ENCODE results near the gene SMIM33.
"Not testable (repeated sequence)": the region's sequence is repeated elsewhere in the genome, so short reads cannot be mapped to it uniquely, and the experiment has no call there.

Gene SMIM33

GRCh38 chr5:139470821-139471300, at the start of gene SMIM33:
Gene SMIM33, plus strand, starts transcription at chr5:139471004. Its CDS starts 118 bp downstream, at chr5:139471122.
- DNase-seq = no peak

GRCh38 chr5:139422307-139422893, 48.4 kb upstream of the SMIM33 start:
- peak; percentile 27 for DNase-seq

DNA sequence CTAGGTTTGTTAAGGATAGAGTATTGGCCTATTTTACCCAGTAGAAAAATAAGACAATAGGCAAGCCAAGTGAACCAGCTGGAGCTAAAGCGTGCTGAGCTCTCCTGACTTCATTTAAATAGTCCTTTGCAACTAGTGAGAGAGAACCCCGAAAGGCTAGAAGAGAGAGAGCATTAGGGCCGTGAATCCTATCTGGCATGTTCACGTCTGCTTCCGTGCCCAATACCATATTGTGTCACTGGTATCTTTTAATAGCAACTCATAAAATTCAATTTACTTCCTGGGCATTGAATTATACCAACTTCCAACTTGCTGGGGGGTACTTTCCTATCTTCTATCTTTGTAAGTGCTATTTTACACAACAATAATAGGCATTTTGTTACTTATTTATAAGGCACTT, 45.3 kb upstream of the SMIM33 start:
- no peak for DNase-seq

GRCh38 chr5:139426203-139426885, 44.5 kb upstream of the SMIM33 start:
- no peak for DNase-seq

DNA sequence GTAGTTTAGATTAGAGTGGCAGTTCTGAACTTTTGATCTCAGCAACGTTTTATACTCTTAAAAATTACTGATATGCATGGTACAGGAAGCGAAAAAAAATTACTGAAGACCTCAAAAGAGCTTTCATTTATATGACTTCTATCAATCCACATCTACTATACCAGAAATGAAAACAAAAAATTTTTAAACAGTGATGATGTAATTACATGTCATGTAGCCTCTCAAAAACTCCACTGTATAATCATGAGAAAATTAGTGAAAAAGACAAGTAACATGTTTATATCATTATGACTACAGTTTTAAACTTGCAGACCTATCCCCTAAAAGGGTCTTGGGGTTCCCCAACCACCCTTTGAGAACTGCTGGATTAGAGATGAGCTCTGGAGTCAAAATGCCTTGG, 40.8 kb upstream of the SMIM33 start:
- no peak for DNase-seq

DNA sequence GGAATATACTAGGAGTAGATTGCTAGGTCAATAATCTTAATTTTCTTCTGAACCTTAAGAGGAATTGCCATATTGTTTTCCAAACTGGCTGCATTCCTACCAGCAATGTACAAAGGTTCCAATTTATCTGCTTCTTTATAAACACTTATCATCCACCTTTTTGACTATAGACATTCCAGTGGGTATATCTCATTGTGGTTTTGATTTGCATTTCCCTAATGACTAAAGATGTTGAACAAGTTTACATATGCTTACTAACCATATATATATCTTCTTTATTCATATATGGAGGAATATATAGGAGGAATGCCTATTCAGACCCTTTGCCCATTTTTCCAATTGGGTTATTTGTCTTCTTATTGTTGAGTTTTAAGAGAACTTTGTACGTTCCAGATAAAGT, 39.1 kb upstream of the SMIM33 start:
- no peak for DNase-seq

- DNase-seq = no peak
These were observed 35.1 kb upstream of the SMIM33 start for GRCh38 chr5:139435676-139436075.

DNA sequence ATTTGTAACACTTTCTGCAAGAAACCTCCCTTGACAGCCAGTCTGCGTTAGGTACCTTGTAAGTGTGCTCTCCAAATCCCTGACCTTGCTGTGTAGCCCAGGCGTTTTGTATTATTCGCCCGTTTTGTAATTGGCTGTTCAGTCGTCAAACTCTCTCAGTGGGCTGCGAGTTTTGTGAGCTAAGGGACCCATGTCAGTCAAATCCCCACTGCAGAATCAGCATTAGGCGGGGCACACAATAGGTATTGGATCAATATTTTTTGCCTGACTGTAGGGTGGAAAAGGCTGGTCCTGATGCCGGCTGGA, 32.1 kb upstream of the SMIM33 start:
- DNase-seq = no peak

GRCh38 chr5:139439013-139439903, 31.5 kb upstream of the SMIM33 start, which contains the start of gene DNAJC18:
Gene DNAJC18, minus strand, starts transcription at chr5:139439525. Its CDS starts 80 bp downstream, at chr5:139439445.
- peak; percentile 48 for DNase-seq

- DNase-seq = not testable (repeated sequence)
These were observed 30.4 kb upstream of the SMIM33 start for GRCh38 chr5:139440416-139440815.

DNA sequence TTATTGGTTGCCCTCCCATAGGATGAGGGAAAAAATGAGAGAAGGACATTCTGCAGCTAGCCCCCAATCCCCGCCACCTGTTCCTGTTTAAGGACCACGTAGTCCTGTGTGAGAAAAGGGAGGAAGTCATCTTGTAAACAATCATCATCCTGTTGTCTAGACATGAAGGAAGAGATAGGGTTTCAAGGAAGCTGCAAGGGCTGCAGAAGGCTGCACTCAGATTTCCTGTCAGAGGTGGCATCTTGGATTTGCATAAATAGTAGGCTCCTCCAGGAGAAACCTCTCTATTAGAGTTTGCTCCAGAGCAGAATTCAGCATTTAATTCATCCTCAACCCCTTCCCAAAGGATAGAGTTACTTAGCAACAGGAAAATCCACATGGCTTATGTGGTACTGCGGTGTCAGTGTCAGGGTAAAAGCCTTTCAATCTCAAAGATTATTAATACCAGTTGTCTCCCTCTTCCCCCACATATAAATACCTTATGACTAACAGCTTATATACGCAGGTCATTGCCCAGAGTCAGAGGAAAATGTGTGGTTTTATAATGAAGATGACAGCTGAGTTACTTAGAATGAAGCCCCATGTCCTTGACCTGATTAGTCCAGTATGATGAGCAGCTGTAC, 26.9 kb upstream of the SMIM33 start:
- no peak for DNase-seq

DNA sequence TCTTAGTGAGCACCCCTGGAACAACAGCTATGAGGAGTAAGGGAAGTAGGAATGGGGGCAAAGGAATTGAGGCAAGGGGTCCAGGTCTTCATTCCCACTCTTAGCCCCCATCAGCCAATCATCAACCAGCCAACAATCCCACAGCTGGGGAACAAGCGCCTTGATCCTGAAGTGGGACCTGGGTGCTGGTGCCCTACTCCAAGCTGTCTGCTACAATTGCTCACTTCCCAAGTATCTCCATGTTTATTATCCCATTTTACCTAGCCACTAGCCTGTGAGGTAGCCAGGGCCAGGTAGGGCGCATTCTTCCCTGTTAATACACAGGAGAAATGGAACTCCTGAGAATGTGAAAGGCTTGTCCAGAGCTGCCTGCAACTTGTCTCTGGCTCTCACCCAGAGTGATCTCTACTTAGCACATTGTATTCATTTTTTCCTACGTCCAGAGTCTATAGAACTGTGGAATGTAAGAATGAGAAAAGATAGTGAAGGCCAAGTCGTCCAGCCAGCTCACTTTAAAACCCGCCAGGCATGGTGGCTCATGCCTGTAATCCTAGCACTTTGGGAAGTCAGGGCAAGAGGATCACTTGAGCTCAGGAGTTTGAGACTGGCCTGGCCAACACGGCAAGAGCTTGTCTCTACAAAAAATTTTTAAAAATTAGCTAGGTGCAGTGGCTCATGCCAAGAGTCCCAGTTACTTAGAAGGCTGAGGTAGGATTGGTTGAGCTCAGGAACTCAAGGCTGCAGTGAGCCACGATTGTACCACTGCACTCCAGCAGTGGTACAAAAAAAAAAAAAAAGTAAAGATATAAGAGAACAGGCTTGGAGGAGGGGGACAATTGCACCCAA, 25.3 kb upstream of the SMIM33 start:
- no peak for DNase-seq

- no peak for DNase-seq
These were observed 23.6 kb upstream of the SMIM33 start for GRCh38 chr5:139446956-139447779.

GRCh38 chr5:139451176-139451575, 19.6 kb upstream of the SMIM33 start:
- no peak for DNase-seq

DNA sequence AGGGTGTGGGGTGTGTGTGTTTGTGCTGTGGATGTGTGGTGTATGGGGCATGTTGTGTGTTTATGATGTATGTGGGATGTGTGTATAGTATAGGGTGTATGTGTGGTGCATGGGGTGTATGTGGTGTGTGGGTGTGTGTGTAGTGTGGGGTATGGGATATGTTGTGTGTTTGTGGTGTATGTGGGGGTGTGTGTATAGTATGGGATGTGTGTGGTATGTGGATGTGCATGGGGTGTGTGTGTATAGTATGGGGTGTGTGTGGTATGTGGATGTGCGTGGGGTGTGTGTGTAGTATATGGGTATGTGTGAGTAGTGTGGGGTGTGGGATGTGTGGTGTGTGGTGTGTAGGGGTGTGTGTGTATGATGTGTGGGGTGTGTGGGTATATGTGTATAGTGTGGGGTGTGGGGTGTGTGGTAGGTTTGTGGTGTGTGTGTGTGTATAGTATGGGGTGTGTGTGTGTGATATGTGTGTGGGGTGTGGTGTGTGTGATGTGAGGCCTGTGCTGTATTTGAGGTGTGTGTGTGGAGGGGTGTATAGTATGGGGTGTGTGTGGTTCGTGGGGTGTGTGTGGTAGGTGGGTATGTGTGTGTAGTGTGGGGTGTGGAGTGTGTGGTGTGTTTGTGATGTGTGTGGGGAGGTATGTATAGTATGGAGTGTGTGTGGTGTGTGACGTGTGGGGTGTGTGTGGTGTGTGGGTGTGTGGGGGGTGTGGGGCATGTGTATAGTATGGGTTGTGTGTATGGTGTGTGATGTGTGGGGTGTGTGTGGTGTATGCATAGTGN, 18.7 kb upstream of the SMIM33 start:
- no peak for DNase-seq

- no peak for DNase-seq
These were observed 16.9 kb upstream of the SMIM33 start for GRCh38 chr5:139453683-139454567.

DNA sequence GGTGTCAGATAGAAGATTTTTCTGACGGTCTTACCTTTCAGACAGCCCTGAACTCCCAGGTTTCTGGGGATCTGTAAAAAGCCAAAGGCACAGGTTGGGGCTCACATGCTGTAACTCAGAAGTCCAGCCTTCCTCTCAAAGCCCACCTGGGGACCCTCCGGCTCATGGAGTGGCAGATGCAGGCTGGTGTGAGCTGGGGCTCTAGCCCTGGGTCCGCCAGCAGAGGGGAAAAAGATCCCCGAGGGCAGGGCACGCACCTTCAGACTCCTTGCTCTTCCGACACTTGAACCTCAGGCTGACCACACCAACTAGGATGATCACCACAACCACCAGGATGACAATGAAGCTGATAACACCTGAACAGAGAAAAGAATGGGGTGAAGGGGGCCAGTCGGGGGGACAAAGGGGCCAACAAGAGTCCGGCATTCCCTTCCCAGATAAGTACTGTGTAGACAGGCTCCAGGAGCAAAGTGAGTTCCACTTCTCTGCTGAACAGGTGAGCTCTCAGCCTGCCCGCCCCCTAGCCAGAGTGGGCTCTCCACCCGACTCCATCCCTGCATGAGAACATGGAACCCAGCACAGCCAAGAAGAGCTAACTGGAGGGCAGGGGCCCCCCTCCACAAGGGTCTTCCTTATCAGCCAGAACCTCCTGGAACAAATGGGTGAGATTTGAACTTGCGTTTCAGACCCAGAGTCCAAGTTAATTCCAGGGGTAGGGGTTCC, 16.1 kb upstream of the SMIM33 start:
- no peak for DNase-seq

DNA sequence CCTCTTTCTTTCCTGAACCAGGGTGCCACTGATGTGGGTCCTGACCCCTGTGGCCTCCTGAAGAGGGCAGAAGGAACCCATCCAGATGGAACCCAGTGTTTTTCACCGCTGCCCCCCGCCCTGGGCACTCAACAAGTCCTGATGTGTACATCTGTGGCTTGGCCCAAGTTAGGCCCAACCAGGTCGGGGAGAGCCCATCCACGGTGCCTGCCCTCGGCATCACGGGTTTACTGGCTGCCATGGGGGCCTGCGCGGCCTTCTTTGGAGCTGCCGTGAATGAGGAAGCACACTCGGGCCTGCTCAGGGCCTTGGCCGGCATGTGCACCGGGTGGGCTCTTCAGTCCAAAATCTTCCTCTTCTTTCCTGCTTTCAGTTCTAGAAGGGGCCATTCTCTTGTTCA, 14.0 kb upstream of the SMIM33 start:
- DNase-seq = no peak

DNA sequence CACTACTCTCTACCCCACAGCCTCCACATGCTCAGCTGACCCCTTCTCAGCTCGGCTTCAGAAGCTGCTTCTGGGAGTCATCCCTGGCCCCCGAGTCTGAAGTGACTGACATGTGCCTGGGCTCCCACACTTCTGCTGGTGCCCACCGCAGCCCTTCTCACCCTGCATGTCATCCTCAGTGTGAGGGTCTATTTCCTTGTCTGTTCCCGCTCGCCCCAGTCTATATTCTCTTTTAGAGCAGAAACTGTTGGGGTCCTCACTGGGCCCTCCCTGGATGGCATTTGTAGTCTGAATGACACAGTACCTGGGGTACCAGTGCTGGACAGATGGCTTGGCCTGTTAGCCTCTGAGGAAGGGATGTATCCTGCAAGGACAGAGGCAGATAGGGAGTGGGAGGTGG, 13.6 kb upstream of the SMIM33 start:
- DNase-seq = no peak

Data from NCI-H1417 treated with DMSO at 0.1 percent for 48 hours (cell line).